ENCODE data around the gene SSTR3. TPM values are rescaled to one million over a fixed set of nuclear protein-coding genes. Genes with fewer than 3 reads are reported as not detected.

The SSTR3 gene
- total and polyA plus RNA-seq, 4 donors = not detected

GRCh38 chr22:37195921-37196320 is 16.4 kb downstream of the SSTR3 start:
- Histone ChIP-seq H3K4me1 (ENCODE audit: control insufficient read depth in 1 of 2, insufficient read depth in 2 of 2, low read length in 2 of 2) (no peaks in the 10 kb centered on the region), H3K9me3 (ENCODE audit: control insufficient read depth, low read length) (no peaks in the 10 kb centered on the region), H3K4me3 (ENCODE audit: low read length in 2 of 2) (no peak overlapping the region), H3K27me3 (ENCODE audit: control insufficient read depth in 1 of 2, insufficient read depth in 2 of 2, low read length in 1 of 2) (no peaks in the 10 kb centered on the region), H3K27ac (ENCODE audit: low read depth in 1 of 2, low read length in 2 of 2) (no peak overlapping the region), H3K36me3 (ENCODE audit: control insufficient read depth in 1 of 2, insufficient read depth in 2 of 2, low read length in 1 of 2) (no peaks in the 10 kb centered on the region)
- ATAC-seq (ENCODE audit: low FRiP score) (no peak), DNase-seq (peak; percentile 37 to 47)
- intact Hi-C loops (cut with DNase I) = loop anchor here in 1 of 2 donors (5.0 kb wide), 1 partner anchor 119 kb away; no protein-coding TSS in a partner anchor
- 88 to 97% methylated on average over 4 of the region's 4 CpGs for WGBS, 2 donors

DNA sequence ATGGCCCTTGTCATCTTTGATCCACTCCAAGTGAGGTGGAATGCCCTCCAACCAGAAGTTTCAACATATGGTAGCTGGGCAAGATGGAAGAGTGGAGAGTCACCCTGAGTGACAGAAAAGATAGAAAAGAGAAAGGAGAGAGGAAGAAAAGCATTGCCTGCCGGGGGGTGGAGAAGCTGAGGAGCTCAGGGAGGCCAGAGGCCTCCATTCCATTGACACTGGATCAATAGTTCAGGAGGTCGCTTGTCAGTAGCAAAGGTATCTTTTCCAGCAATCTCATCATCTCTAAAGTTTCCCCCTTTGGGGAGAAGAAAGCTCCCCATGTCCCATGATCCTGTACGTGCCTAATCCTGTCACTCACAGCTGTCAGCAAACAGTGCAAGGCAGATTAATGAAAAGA is 17.5 kb downstream of the SSTR3 start:
- 93 to 94% methylated on average over 3 of the region's 3 CpGs for WGBS, 2 donors
- intact Hi-C loops (cut with DNase I) = loop anchor here in 1 of 2 donors (5.0 kb wide), 1 partner anchor 117 kb away; no protein-coding TSS in a partner anchor
- H3K27ac ChIP-seq (ENCODE audit: low read depth in 1 of 2, low read length in 2 of 2) = no peak overlapping the region
- no peak overlapping the region for H3K4me3 ChIP-seq (ENCODE audit: low read length in 2 of 2)
- no peaks in the 10 kb centered on the region for H3K36me3 ChIP-seq (ENCODE audit: control insufficient read depth in 1 of 2, insufficient read depth in 2 of 2, low read length in 1 of 2)
- ATAC-seq (ENCODE audit: low FRiP score) (no peak), DNase-seq (peak in 1 of 2 donors; percentile 25)
- H3K9me3 ChIP-seq (ENCODE audit: control insufficient read depth, low read length) = no peaks in the 10 kb centered on the region
- H3K4me1 ChIP-seq (ENCODE audit: control insufficient read depth in 1 of 2, insufficient read depth in 2 of 2, low read length in 2 of 2) = no peaks in the 10 kb centered on the region
- no peaks in the 10 kb centered on the region for H3K27me3 ChIP-seq (ENCODE audit: control insufficient read depth in 1 of 2, insufficient read depth in 2 of 2, low read length in 1 of 2)

DNA sequence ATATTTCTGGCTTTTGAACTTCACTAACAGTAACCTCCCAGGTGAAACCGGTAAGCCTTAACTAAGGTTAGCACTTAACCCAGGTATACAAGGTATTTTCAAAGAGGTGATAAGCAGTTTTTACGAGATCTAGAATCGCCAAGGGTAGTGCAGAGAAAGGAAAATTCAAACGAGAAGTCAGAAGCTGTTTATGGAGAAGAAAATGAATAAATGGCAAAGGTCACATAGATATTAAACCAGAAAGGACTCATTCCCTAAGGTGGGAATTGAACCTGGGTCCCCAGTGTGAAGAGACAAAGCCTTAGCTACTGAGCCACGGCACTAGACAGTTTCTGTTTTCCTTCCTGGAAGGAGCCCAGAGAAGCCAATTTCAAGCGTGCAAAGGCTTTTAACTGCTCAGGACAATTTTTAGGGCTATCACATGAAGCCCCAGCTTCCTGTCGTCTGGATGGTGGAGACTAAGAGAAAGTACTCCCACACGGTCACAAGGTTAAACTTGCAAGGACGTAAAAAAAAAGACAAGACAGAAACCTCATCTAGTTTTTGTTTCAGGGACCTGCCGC is 18.6 kb downstream of the SSTR3 start:
- intact Hi-C loops (cut with DNase I) = no loop called here
- H3K27me3 ChIP-seq (ENCODE audit: control insufficient read depth in 1 of 2, insufficient read depth in 2 of 2, low read length in 1 of 2) = no peaks in the 10 kb centered on the region
- no peak overlapping the region for H3K27ac ChIP-seq (ENCODE audit: low read depth in 1 of 2, low read length in 2 of 2)
- H3K4me3 ChIP-seq (ENCODE audit: low read length in 2 of 2) = no peak overlapping the region
- no peaks in the 10 kb centered on the region for H3K9me3 ChIP-seq (ENCODE audit: control insufficient read depth, low read length)
- DNase-seq (peak in 1 of 2 donors; percentile 43), ATAC-seq (ENCODE audit: low FRiP score) (no peak)
- no peaks in the 10 kb centered on the region for H3K4me1 ChIP-seq (ENCODE audit: control insufficient read depth in 1 of 2, insufficient read depth in 2 of 2, low read length in 2 of 2)
- no peaks in the 10 kb centered on the region for H3K36me3 ChIP-seq (ENCODE audit: control insufficient read depth in 1 of 2, insufficient read depth in 2 of 2, low read length in 1 of 2)
- 80 to 82% methylated on average over 10 of the region's 10 CpGs for WGBS, 2 donors

DNA sequence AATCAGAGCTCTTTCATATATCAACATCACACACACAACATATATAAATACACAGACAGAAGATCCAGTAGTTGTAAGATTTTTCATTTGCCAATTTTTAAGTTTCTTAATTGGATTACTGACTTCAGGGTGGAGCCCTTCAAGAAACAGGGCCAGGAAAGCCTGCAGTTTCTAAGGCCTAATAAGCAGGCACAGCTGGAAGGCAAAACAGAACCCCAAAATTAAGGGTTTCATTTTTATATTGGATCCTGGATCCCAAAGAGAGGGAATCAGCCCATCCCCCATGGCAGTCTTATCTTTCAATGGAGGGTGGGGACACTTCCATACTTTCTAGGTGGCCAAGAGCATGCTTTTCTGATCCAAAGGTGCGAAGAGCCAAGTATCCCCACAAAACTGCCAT is 19.5 kb downstream of the SSTR3 start:
- H3K27ac ChIP-seq (ENCODE audit: low read depth in 1 of 2, low read length in 2 of 2) = no peak overlapping the region
- DNase-seq (no peak), ATAC-seq (ENCODE audit: low FRiP score) (no peak)
- H3K9me3 ChIP-seq (ENCODE audit: control insufficient read depth, low read length) = no peaks in the 10 kb centered on the region
- intact Hi-C loops (cut with DNase I) = no loop called here
- H3K27me3 ChIP-seq (ENCODE audit: control insufficient read depth in 1 of 2, insufficient read depth in 2 of 2, low read length in 1 of 2) = no peaks in the 10 kb centered on the region
- H3K36me3 ChIP-seq (ENCODE audit: control insufficient read depth in 1 of 2, insufficient read depth in 2 of 2, low read length in 1 of 2) = no peaks in the 10 kb centered on the region
- H3K4me1 ChIP-seq (ENCODE audit: control insufficient read depth in 1 of 2, insufficient read depth in 2 of 2, low read length in 2 of 2) = no peaks in the 10 kb centered on the region
- H3K4me3 ChIP-seq (ENCODE audit: low read length in 2 of 2) = no peak overlapping the region
- 95 to 97% methylated on average over 1 of the region's 1 CpG for WGBS, 2 donors

DNA sequence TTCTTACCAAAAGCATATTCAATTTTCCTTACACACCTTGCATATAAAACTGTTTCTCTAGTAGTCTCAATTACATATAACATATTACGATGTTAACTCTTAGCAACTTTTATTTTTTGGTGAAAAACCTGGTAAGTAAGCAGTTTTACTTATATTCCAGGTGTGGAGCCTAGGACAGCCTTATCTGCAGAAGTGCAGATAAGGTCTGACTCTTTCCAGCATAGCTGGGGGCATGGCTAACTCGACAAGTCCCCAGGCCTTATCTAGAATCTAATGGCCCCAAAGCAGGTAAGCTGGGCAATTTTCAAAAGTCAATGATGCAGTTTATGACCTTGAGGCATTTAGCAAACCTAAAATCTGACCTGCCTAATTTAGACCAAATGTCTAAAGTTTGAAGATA is 20.1 kb downstream of the SSTR3 start:
- Histone ChIP-seq H3K27ac (ENCODE audit: low read depth in 1 of 2, low read length in 2 of 2) (no peak overlapping the region), H3K4me3 (ENCODE audit: low read length in 2 of 2) (no peak overlapping the region), H3K27me3 (ENCODE audit: control insufficient read depth in 1 of 2, insufficient read depth in 2 of 2, low read length in 1 of 2) (no peaks in the 10 kb centered on the region), H3K9me3 (ENCODE audit: control insufficient read depth, low read length) (no peaks in the 10 kb centered on the region), H3K36me3 (ENCODE audit: control insufficient read depth in 1 of 2, insufficient read depth in 2 of 2, low read length in 1 of 2) (no peaks in the 10 kb centered on the region), H3K4me1 (ENCODE audit: control insufficient read depth in 1 of 2, insufficient read depth in 2 of 2, low read length in 2 of 2) (no peaks in the 10 kb centered on the region)
- ATAC-seq (ENCODE audit: low FRiP score) (no peak), DNase-seq (no peak)
- WGBS, 2 donors = 92 to 95% methylated on average over 2 of the region's 2 CpGs
- intact Hi-C loops (cut with DNase I) = no loop called here

- Histone ChIP-seq H3K4me1 (ENCODE audit: control insufficient read depth in 1 of 2, insufficient read depth in 2 of 2, low read length in 2 of 2) (no peaks in the 10 kb centered on the region), H3K4me3 (ENCODE audit: low read length in 2 of 2) (no peak overlapping the region), H3K36me3 (ENCODE audit: control insufficient read depth in 1 of 2, insufficient read depth in 2 of 2, low read length in 1 of 2) (no peaks in the 10 kb centered on the region), H3K9me3 (ENCODE audit: control insufficient read depth, low read length) (no peaks in the 10 kb centered on the region), H3K27me3 (ENCODE audit: control insufficient read depth in 1 of 2, insufficient read depth in 2 of 2, low read length in 1 of 2) (no peaks in the 10 kb centered on the region), H3K27ac (ENCODE audit: low read depth in 1 of 2, low read length in 2 of 2) (no peak overlapping the region)
- 59 to 93% methylated on average over 4 of the region's 4 CpGs for WGBS, 2 donors
- intact Hi-C loops (cut with DNase I) = no loop called here
- no peak for ATAC-seq (ENCODE audit: low FRiP score)
- DNase-seq = no peak
These were observed 22.0 kb downstream of the SSTR3 start for GRCh38 chr22:37190262-37190780.

DNA sequence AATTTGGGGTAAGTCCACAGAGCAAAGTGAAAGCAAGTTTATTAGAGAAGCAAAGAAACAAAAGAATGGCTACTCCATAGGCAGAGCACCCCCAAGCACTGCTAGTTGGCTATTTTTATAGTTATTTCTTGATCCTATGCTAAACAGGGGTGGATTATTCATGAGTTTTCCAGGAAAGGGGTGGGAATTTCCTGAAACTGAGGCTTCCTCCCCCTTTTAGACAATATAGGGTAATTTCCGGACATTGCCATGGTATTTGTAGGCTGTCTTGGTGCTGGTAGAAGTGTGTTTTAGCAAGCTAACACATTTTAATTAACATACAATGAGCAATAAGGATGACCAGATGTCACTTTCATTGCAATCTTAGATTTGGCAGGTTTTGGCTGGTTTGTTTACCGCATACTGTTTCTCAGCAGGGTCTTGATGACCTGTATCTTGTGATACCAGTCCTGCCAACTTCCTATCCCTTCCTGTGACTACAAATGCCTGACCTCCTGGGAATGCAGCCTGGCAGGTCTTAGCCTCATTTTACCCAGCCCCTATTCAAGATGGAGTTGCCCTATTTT is 23.3 kb downstream of the SSTR3 start:
- Histone ChIP-seq H3K27me3 (ENCODE audit: control insufficient read depth in 1 of 2, insufficient read depth in 2 of 2, low read length in 1 of 2) (no peaks in the 10 kb centered on the region), H3K27ac (ENCODE audit: low read depth in 1 of 2, low read length in 2 of 2) (no peak overlapping the region), H3K9me3 (ENCODE audit: control insufficient read depth, low read length) (no peaks in the 10 kb centered on the region), H3K4me3 (ENCODE audit: low read length in 2 of 2) (no peak overlapping the region), H3K4me1 (ENCODE audit: control insufficient read depth in 1 of 2, insufficient read depth in 2 of 2, low read length in 2 of 2) (no peaks in the 10 kb centered on the region), H3K36me3 (ENCODE audit: control insufficient read depth in 1 of 2, insufficient read depth in 2 of 2, low read length in 1 of 2) (no peaks in the 10 kb centered on the region)
- DNase-seq (no peak), ATAC-seq (ENCODE audit: low FRiP score) (peak; percentile 36)
- 89% methylated on average over 2 of the region's 2 CpGs for whole genome bisulfite sequencing, 2 donors
- intact Hi-C loops (cut with DNase I) = no loop called here

DNA sequence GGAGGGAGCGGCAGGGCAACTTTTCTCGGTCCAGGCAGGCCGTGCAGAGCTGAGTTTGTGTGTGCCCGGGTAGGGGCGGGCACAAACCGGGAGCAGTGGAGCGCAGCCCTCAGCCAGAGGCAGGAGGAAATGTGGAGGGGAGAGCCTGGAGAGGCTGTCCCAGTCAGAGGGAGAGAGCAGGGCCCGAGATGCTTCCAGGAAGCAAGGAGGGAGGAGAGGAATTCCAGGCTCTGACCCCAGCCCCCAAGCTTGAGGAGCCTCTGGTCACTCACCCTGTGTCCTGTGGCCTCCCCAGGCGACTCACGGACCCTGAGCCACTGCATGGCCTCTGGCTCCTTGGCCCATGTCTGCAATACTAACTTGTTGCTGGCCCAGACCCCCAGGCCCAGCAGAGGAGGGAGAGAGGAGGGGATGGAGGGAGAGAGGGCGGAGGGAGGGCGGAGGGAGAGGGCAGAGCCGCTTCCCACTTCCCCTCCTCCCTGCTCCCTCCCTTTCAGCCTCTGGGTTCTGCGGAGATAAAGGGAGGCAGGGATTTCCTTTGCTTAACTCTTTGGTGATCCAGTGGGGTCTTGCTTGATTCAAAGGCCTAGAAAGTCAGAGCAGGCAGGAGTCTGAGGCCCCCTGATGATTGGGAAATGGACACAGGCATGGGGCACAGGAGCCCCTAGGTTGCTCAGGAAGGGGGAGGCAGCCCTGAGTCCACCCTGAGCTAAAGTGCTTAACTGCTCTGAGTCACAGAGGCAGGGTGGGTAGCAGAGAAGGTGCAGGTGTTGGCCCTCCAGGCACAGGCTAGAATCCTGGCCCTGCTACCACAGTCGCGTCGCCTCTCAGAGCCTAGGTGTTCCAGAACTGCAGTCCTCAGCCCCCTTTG is 24.2 kb downstream of the SSTR3 start, which contains the start of gene C1QTNF6:
Gene C1QTNF6, minus strand, starts transcription at position 357 of the 871 bp plus-strand sequence. Its CDS starts 34 bp downstream, at position 323.
- intact Hi-C loops (cut with DNase I) = no loop called here
- H3K27ac ChIP-seq (ENCODE audit: low read depth in 1 of 2, low read length in 2 of 2) = peak within 1 kb of the TSS in 1 of 2 donors; percentile 53
- WGBS, 2 donors = 18 to 21% methylated on average over 13 to 17 of the region's 17 CpGs
- ATAC-seq (ENCODE audit: low FRiP score) (peak; percentile 88), DNase-seq (peak; percentile 69 to 77)
- H3K4me3 ChIP-seq (ENCODE audit: low read length in 2 of 2) = no peak within 1 kb of the TSS
- H3K27me3 ChIP-seq (ENCODE audit: control insufficient read depth in 1 of 2, insufficient read depth in 2 of 2, low read length in 1 of 2) = no peaks in the 10 kb centered on the region
- H3K4me1 ChIP-seq (ENCODE audit: control insufficient read depth in 1 of 2, insufficient read depth in 2 of 2, low read length in 2 of 2) = no peaks in the 10 kb centered on the region
- no peaks in the 10 kb centered on the region for H3K9me3 ChIP-seq (ENCODE audit: control insufficient read depth, low read length)
- H3K36me3 ChIP-seq (ENCODE audit: control insufficient read depth in 1 of 2, insufficient read depth in 2 of 2, low read length in 1 of 2) = no peaks in the 10 kb centered on the region
